ENCODE results near the gene FMN2.

- TF ChIP-seq CTCF (IDR thresholded peaks at IDR 0.05) (no peak), POLR2A (IDR thresholded peaks at IDR 0.05) (no peak)
These were observed 432.8 kb downstream of the FMN2 start for GRCh38 chr1:240524356-240525069.

Data from lower leg skin (tissue), 3 donors.